DMS114 treated with DMSO at 0.1 percent for 48 hours (cell line): ENCODE measurements around the gene ZNF253.
"Not testable (repeated sequence)": the region's sequence is repeated elsewhere in the genome, so short reads cannot be mapped to it uniquely, and the experiment has no call there.

Source experiments
- DNase-seq: peaks from one replicate; lab custom pipeline; 2025; ENCODE audit not compliant: unreplicated experiment; lab: John Stamatoyannopoulos, UW

The ZNF253 gene

GRCh38 chr19:19865750-19866610, at the start of gene ZNF253:
Gene ZNF253, plus strand, starts transcription at chr19:19865882. Its CDS starts 115 bp downstream, at chr19:19865997.
- DNase-seq: peak; percentile 96

- DNase-seq: no peak
These were observed 49.0 kb upstream of the ZNF253 start for GRCh38 chr19:19816679-19817078.

DNA sequence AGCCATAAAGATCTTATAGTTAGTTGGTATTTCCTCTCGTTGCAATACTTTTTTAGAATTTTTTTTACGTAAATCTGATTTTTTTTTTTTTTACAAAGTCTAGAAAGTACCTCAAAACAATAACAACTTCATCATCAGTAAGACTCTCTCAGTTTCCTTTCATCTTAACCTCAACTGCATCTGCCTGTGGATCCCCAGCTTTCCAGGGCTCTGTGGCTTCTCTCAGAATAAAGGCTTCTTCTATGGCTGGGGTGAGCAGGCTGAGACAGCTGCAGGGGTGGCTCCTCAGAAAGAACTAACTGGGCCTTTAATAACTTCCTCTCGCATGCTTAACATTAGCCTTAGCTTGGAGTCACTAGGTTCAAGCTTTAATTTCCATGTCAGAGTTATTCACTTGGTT, 48.3 kb upstream of the ZNF253 start:
- DNase-seq: no peak

DNA sequence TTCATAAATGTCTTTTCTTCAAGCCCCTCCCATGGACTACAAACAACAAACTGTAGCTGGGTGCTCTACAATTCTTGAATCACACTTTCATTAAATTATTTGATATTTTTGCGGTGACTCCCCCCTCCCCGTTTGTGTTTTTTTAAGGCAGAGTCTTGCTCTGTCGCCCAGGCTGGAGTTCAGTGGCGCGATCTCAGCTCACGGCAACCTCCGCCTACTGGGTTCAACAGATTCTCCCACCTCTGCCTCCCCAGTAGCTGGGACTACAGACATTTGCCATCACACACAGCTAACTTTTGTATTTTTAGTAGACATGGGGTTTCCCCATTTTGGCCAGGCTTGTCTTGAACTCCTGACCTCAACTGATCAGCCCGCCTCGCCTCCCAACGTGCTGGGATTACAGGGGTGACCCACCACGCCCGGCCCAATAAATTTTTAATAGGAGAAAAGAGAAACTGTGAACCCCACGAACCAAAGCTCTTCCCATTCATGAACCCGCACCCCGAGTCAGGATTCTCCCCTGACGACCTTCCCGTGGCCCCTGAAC, 44.8 kb upstream of the ZNF253 start:
- no peak for DNase-seq

DNA sequence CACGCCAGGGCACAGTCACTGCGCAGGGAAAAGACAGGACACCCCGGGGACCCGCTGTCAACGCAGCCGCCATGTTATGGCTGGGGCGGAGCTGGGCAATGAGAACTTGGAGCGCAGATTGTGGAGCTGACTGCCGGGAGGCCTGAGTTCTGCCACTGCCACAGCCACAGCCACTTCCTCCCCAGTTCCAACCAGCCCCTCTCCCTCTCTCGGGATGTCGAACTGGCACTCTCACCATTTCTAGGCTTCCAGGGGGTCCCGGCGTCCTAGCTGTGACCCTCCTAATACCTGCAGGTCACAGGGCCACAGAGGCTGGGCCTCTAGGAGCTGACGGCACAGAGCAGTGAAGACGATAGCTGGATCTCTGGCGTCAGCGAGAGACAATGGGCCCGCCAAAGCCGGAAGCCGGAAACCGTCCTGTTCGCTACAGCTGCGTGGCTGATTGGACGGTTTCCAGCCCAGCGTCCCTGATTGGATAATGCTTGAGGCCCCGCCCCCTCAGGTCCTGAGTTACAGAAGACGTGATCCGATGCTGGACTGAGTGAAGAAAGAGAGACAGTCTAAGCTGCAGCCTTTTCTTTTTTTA, 44.2 kb upstream of the ZNF253 start, which contains the start of gene ZNF506:
Gene ZNF506 (minus strand): TSS at position 385 of the 586 bp plus-strand sequence. CDS start 147 bp downstream, at position 238.
- DNase-seq: peak; percentile 93

- DNase-seq: not testable (repeated sequence)
These were observed 43.7 kb upstream of the ZNF253 start for GRCh38 chr19:19821976-19822375.

GRCh38 chr19:19823916-19824315, 41.8 kb upstream of the ZNF253 start:
- DNase-seq: no peak

DNA sequence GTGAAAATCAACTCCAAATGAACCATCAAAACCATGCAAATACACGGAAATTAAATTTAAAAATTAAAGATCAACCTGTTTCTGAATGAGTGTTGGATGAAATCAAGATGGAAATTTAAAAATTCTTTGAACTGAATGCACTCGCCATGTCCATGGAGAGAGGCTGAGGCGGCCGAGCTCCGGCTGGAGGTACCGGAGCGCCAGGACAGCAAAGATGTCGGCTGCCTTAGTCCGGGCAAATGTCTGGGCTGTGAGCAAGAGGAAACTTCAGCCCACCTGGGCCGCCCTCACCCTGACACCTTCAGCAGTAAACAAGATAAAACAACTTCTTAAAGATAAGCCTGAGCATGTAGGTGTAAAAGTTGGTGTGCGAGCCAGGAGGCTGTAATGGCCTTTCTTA, 38.8 kb upstream of the ZNF253 start:
- no peak for DNase-seq

DNA sequence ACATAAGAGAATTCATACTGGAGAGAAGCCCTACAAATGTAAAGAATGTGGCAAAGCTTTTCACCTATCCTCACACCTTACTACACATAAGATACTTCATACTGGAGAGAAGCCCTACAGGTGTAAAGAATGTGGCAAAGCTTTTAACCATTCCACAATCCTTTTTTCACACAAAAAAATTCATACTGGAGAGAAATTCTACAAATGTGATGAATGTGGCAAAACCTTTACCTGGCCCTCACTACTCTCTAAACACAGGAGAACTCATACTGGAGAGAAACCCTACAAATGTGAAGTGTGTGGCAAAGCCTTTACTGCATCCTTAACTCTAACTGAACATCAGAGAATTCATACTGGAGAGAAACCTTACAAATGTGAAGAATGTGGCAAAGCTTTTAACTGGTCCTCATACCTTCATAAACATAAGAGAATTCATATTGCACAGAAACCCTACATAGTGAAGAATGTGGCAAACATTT, 30.1 kb upstream of the ZNF253 start:
- DNase-seq: no peak

- DNase-seq: no peak
These were observed 17.9 kb upstream of the ZNF253 start for GRCh38 chr19:19847781-19848180.

- DNase-seq: no peak
These were observed 16.6 kb upstream of the ZNF253 start for GRCh38 chr19:19849056-19849455.

DNA sequence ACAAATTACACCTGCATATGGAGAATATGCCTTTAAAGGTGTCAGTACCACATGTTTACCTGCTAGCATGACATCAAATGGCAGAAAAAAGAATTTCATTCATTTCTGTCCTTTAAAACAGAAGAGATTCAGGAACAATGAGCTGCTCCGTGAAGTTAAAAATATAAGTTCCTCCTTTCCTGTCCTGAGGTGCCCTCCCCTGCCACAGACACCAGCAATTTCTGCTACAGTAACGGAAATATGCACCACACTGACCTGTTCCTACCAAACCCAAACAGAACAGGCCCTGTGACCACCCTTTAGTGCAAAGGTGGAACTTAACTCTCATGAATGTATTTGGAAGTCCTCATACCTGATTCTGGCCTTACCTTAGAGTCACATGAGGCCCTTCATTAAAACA, 13.9 kb upstream of the ZNF253 start:
- not testable (repeated sequence) for DNase-seq

GRCh38 chr19:19858751-19859150, 6.9 kb upstream of the ZNF253 start:
- no peak for DNase-seq

DNA sequence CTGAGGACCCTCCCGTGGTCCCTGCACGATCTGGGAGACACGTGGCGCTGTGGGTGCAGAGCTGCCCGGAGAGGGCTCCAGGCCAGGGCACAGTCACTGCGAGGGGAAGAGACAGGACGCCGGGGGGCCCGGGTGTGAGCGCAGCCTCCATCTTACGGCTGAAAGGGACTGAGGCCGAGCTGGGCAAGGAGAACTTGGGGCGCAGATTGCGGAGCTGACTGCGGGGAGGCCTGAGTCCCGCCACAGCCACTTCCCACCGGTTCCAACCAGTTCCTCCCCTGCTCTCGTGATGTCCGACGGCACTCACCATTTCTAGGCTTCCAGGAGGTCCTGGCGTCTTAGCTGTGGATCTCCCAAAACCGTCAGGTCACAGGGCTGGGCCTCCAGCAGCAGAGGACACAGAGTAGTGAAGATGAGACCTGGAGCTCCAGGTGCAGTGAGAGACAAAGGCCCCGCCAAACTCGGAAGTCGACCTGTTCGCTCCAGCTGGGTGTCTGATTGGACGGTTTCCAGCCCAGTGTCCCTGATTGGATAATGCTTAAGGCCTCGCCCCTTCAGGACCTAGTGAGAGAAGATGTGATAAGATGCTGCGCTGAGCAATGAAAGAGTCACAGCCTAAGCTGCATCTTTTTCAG, 4.8 kb upstream of the ZNF253 start:
- no peak for DNase-seq

GRCh38 chr19:19866611-19867248, 1.0 kb downstream of the ZNF253 start:
- DNase-seq: peak; percentile 21

- DNase-seq: not testable (repeated sequence)
These were observed 4.4 kb downstream of the ZNF253 start for GRCh38 chr19:19870086-19870485.

DNA sequence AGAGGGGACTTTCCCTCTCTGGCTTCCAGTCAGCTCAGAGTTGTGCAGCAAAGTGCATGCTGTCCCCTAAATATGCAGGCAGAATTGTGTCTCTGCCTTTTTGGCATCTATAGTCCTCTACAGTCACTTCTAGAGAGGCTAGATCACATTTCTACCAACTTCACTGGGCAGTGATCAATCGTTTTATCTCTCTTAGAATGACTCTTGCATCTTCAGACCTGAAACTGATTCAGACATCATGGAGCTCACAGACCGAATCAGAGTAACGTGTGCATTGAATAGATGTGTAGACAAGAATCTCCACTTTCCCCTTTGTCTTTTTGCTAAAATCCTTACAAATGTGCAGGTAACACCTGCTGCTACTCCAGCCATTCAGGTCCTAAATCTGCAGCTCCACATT, 6.2 kb downstream of the ZNF253 start:
- DNase-seq: no peak

GRCh38 chr19:19873381-19873780, 7.7 kb downstream of the ZNF253 start:
- DNase-seq: no peak

DNA sequence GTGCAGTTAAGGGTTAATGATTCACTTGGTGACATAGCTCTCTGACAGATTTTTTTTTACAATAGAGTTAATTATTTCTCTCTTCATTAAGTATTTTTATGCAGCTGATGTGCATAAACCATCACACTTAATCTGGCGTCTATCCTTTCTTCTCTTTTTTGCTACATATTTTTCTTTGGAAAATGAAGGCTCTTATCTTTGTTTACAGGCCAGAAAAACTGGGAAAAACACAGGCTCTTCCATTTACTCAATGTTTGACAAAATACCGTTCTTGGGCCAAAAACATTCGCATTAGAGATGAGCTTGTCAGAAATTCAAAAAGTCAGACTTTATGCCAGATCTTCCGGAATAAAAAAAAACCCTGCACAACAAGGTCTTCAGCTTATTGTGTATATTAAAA, 12.0 kb downstream of the ZNF253 start:
- no peak for DNase-seq

GRCh38 chr19:19884583-19884982, 18.9 kb downstream of the ZNF253 start:
- no peak for DNase-seq
